Endothelial cell (in vitro differentiated cells): ENCODE data around the gene ATP5IF1. TPM values are rescaled to one million over a fixed set of nuclear protein-coding genes. Genes with fewer than 3 reads are reported as not detected.

Source experiments
- DNase-seq: peaks from one replicate; pipeline ENCODE4 v3.0.0; 2021; ENCODE audit warnings: low spot score
- H3K27ac Mint-ChIP-seq: one replicate; pipeline ENCODE4 v1.8.0; 2021; ENCODE audit warnings: mixed read lengths, inconsistent platforms; ENCODE audit not compliant: unreplicated experiment
- H3K27me3 Mint-ChIP-seq: one replicate; pipeline ENCODE4 v1.8.0; 2021; ENCODE audit warnings: mild to moderate bottlenecking, moderate library complexity, mixed read lengths, inconsistent platforms; ENCODE audit not compliant: unreplicated experiment
- H3K36me3 Mint-ChIP-seq: one replicate; pipeline ENCODE4 v1.8.0; 2021; ENCODE audit warnings: mild to moderate bottlenecking, low read depth, mixed read lengths, inconsistent platforms; ENCODE audit not compliant: unreplicated experiment
- H3K4me1 Mint-ChIP-seq: one replicate; pipeline ENCODE4 v1.8.0; 2021; ENCODE audit warnings: mild to moderate bottlenecking, mixed read lengths, inconsistent platforms; ENCODE audit not compliant: unreplicated experiment
- H3K4me3 Mint-ChIP-seq: one replicate; pipeline ENCODE4 v1.8.0; 2021; ENCODE audit warnings: mild to moderate bottlenecking, mixed read lengths, inconsistent platforms; ENCODE audit not compliant: unreplicated experiment
- H3K9me3 Mint-ChIP-seq: one replicate; pipeline ENCODE4 v1.8.0; 2021; ENCODE audit warnings: mixed read lengths, inconsistent platforms; ENCODE audit not compliant: unreplicated experiment
- CTCF ChIP-seq: fragments of 200-600 bp; sonication (generic); IDR thresholded peaks from one replicate; pipeline ENCODE4 v1.5.0; 2021; ENCODE audit warnings: antibody characterized with exemption; ENCODE audit not compliant: unreplicated experiment
- long read RNA-seq: library from polyadenylated mRNA; unstranded; transcript quantifications from one replicate; pipeline ENCODE4 v2.0.0, GENCODE V29; 2020; ENCODE audit not compliant: unreplicated experiment
- total RNA-seq: library from RNA; stranded (reverse); fragmentation: NEBNext Ultra II Directional; extraction: Animal tissue kit (Norgen Biotek cat#: 25700); gene quantifications from one replicate; pipeline ENCODE4 v1.2.1, GENCODE V29; 2021; ENCODE audit not compliant: unreplicated experiment

ATP5IF1 gene
- 120 TPM for total RNA-seq
- long read RNA-seq, transcript ATP5IF1-201 (3 exons, 494 nt): major isoform, 55 of 61 reads
- long read RNA-seq, partial matches to known transcripts: 0 of 61 reads
- long read RNA-seq, other reads (novel, unspliced or antisense): 2 of 61 reads

GRCh38 chr1:28235755-28236655, at the start of gene ATP5IF1:
Gene ATP5IF1, plus strand, starts transcription at chr1:28236124. Its CDS starts 60 bp downstream, at chr1:28236184.
- Mint-ChIP-seq H3K4me3 (no peak within 1 kb of the TSS), H3K9me3 (no peaks in the 10 kb centered on the region)
- TF ChIP-seq CTCF: no peak

GRCh38 chr1:28190337-28190979, 45.5 kb upstream of the ATP5IF1 start:
- peaks cover 8% of the 10 kb centered on the region for H3K36me3 Mint-ChIP-seq
- TF ChIP-seq CTCF: no peak
- peaks cover 2% of the 10 kb centered on the region for H3K27me3 Mint-ChIP-seq
- no peak for DNase-seq
- no peak overlapping the region for H3K4me3 Mint-ChIP-seq
- peaks cover 14% of the 10 kb centered on the region for H3K4me1 Mint-ChIP-seq
- no peaks in the 10 kb centered on the region for H3K9me3 Mint-ChIP-seq
- H3K27ac Mint-ChIP-seq: peak overlapping the region; percentile 76

More at GRCh38 chr1:28235755-28236655, at the start of gene ATP5IF1:
- Mint-ChIP-seq H3K4me1 (peaks cover 10% of the 10 kb centered on the region), H3K27me3 (no peaks in the 10 kb centered on the region), H3K36me3 (no peaks in the 10 kb centered on the region), H3K27ac (no peak within 1 kb of the TSS)
- peak; percentile 92 for DNase-seq

- peaks cover 2% of the 10 kb centered on the region for H3K27me3 Mint-ChIP-seq
- H3K4me3 Mint-ChIP-seq: no peak overlapping the region
- peaks cover 8% of the 10 kb centered on the region for H3K36me3 Mint-ChIP-seq
- peaks cover 14% of the 10 kb centered on the region for H3K4me1 Mint-ChIP-seq
- no peaks in the 10 kb centered on the region for H3K9me3 Mint-ChIP-seq
- DNase-seq: peak; percentile 19
- H3K27ac Mint-ChIP-seq: peak overlapping the region; percentile 76
- TF ChIP-seq CTCF: no peak
Observed at GRCh38 chr1:28190996-28191645, 44.8 kb upstream of the ATP5IF1 start.

- TF ChIP-seq CTCF: no peak
- peaks cover 26% of the 10 kb centered on the region for H3K4me1 Mint-ChIP-seq
- no peaks in the 10 kb centered on the region for H3K9me3 Mint-ChIP-seq
- no peak for DNase-seq
- peaks cover 2% of the 10 kb centered on the region for H3K27me3 Mint-ChIP-seq
- H3K4me3 Mint-ChIP-seq: no peak overlapping the region
- peaks cover 21% of the 10 kb centered on the region for H3K36me3 Mint-ChIP-seq
- no peak overlapping the region for H3K27ac Mint-ChIP-seq
Observed at GRCh38 chr1:28193701-28194161, 42.2 kb upstream of the ATP5IF1 start.
